Measurements from ENCODE around the gene MOV10L1. TPM values are rescaled to one million over a fixed set of nuclear protein-coding genes. Genes with fewer than 3 reads are reported as not detected.

The MOV10L1 gene
- polyA plus RNA-seq, 3 donors: 0.18 to 0.35 TPM; not detected in 1

DNA sequence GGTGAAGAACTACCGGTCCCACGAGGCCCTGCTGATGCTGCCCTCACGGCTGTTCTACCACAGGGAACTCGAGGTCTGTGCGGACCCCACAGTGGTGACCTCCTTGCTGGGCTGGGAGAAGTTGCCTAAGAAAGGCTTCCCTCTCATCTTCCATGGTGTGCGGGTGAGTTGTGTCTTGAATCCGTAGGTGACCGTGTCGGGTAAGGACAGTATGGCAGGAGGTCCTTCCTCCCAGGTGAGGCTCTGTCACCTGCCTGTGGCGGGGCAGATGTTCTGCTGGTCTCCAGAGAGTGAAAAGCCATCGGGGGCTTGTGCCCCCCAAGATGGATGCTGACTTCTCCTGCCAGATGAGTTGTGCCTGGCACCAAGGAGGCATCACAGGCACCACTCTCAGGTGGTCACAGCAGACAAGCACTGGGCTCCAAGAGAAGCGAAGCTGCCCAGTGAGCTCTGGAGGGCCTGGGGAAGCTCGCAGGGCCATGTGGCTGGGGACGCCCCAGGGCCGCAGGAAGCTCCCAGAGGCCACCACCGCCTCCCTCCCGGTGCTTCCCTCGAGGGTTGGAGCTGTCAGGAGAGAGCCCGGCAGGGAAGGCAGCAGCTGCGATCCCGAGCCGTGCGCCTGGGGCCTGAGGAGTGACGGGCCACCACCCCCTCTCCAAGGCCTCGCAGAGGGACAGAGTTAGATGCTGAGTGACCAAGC is 63.4 kb downstream of the MOV10L1 start:
- Histone ChIP-seq H3K9me3 (replicated peaks in 1 of 2; ENCODE audit: control insufficient read depth in 1 of 2, insufficient read depth in 1 of 2, low read length in 2 of 2) (no peaks in the 10 kb centered on the region), H3K4me1 (ENCODE audit: control insufficient read depth in 1 of 2, insufficient read depth in 2 of 2, low read length in 2 of 2) (peaks cover 8 to 10% of the 10 kb centered on the region in 2 donors), H3K4me2 (replicated peaks; ENCODE audit: extremely low read depth, low read length, poor library complexity, severe bottlenecking) (no peak overlapping the region), H3K79me2 (ENCODE audit: insufficient read depth, low read length) (no peaks in the 10 kb centered on the region), H2AFZ (ENCODE audit: insufficient read depth, low read depth, low read length, poor library complexity, severe bottlenecking) (no peak overlapping the region), H3K4me3 (replicated peaks in 1 of 3; ENCODE audit: low read depth in 2 of 3, low read length in 3 of 3) (no peak overlapping the region), H3K36me3 (replicated peaks in 1 of 2; ENCODE audit: control insufficient read depth in 1 of 2, insufficient read depth in 2 of 2, low read length in 2 of 2) (no peaks in the 10 kb centered on the region), H3K9ac (ENCODE audit: insufficient read depth, low read length, poor library complexity, severe bottlenecking) (no peak overlapping the region), H4K20me1 (ENCODE audit: insufficient read depth, low read length) (no peaks in the 10 kb centered on the region), H3K27ac (ENCODE audit: low read depth in 1 of 2, low read length in 2 of 2) (no peak overlapping the region), H3K27me3 (ENCODE audit: control insufficient read depth in 2 of 2, insufficient read depth in 2 of 2, low read length in 2 of 2) (no peaks in the 10 kb centered on the region)
- Mint-ChIP-seq H3K27me3 (ENCODE audit: low read depth in 3 of 3) (peaks cover 0 to 5% (median 4%) of the 10 kb centered on the region in 3 donors), H3K36me3 (no peaks in the 10 kb centered on the region), H3K9me3 (no peaks in the 10 kb centered on the region), H3K4me3 (no peak overlapping the region), H3K4me1 (peaks cover 13% of the 10 kb centered on the region), H3K27ac (no peak overlapping the region)
- TF ChIP-seq, protein P1, sequence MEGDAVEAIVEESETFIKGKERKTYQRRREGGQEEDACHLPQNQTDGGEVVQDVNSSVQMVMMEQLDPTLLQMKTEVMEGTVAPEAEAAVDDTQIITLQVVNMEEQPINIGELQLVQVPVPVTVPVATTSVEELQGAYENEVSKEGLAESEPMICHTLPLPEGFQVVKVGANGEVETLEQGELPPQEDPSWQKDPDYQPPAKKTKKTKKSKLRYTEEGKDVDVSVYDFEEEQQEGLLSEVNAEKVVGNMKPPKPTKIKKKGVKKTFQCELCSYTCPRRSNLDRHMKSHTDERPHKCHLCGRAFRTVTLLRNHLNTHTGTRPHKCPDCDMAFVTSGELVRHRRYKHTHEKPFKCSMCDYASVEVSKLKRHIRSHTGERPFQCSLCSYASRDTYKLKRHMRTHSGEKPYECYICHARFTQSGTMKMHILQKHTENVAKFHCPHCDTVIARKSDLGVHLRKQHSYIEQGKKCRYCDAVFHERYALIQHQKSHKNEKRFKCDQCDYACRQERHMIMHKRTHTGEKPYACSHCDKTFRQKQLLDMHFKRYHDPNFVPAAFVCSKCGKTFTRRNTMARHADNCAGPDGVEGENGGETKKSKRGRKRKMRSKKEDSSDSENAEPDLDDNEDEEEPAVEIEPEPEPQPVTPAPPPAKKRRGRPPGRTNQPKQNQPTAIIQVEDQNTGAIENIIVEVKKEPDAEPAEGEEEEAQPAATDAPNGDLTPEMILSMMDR (IDR thresholded peaks at IDR 0.05): no peak
- WGBS (ENCODE audit: insufficient coverage): 90% methylated on average over 17 of the region's 25 CpGs
- no peak for DNase-seq
- intact Hi-C loops (cut with micrococcal nuclease): no loop called here

DNA sequence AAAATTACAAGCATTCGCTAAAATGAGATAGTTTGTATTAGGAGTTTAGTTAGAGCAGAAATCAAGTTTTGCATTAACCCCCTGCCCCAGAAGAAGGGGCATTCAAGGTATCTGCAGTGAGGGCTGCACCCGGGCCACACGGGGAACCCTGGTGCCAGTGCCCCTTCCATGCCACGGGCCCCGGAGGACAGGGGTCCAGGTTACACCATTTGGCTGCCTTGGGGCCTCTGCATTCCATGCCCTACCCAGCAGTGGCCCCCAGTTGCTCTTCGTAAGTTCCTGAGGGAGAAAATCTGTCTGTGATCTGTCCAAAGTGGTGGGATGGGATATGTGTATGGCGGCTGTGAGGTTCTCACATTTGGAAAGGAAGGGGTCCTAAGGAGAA is 63.9 kb downstream of the MOV10L1 start:
- Histone ChIP-seq H4K20me1 (ENCODE audit: insufficient read depth, low read length) (no peaks in the 10 kb centered on the region), H3K4me2 (replicated peaks; ENCODE audit: extremely low read depth, low read length, poor library complexity, severe bottlenecking) (no peak overlapping the region), H3K9ac (ENCODE audit: insufficient read depth, low read length, poor library complexity, severe bottlenecking) (no peak overlapping the region), H3K27ac (ENCODE audit: low read depth in 1 of 2, low read length in 2 of 2) (no peak overlapping the region), H2AFZ (ENCODE audit: insufficient read depth, low read depth, low read length, poor library complexity, severe bottlenecking) (no peak overlapping the region), H3K36me3 (replicated peaks in 1 of 2; ENCODE audit: control insufficient read depth in 1 of 2, insufficient read depth in 2 of 2, low read length in 2 of 2) (no peaks in the 10 kb centered on the region), H3K79me2 (ENCODE audit: insufficient read depth, low read length) (no peaks in the 10 kb centered on the region), H3K4me1 (ENCODE audit: control insufficient read depth in 1 of 2, insufficient read depth in 2 of 2, low read length in 2 of 2) (peaks cover 4% of the 10 kb centered on the region in 2 donors), H3K4me3 (replicated peaks in 1 of 3; ENCODE audit: low read depth in 2 of 3, low read length in 3 of 3) (no peak overlapping the region), H3K9me3 (replicated peaks in 1 of 2; ENCODE audit: control insufficient read depth in 1 of 2, insufficient read depth in 1 of 2, low read length in 2 of 2) (no peaks in the 10 kb centered on the region), H3K27me3 (ENCODE audit: control insufficient read depth in 2 of 2, insufficient read depth in 2 of 2, low read length in 2 of 2) (no peaks in the 10 kb centered on the region)
- peaks cover 8% of the 10 kb centered on the region for H3K4me1 Mint-ChIP-seq
- no peaks in the 10 kb centered on the region for H3K36me3 Mint-ChIP-seq
- intact Hi-C loops (cut with micrococcal nuclease): no loop called here
- no peak overlapping the region for H3K4me3 Mint-ChIP-seq
- no peak for DNase-seq
- H3K27ac Mint-ChIP-seq: no peak overlapping the region
- TF ChIP-seq, protein P1 (IDR thresholded peaks at IDR 0.05): no peak
- peaks cover 4 to 5% (median 4%) of the 10 kb centered on the region in 3 donors for H3K27me3 Mint-ChIP-seq (ENCODE audit: low read depth in 3 of 3)
- H3K9me3 Mint-ChIP-seq: no peaks in the 10 kb centered on the region
- WGBS (ENCODE audit: insufficient coverage): 93% methylated on average over 7 of the region's 7 CpGs

All from CD14-positive monocyte (primary cell).